HL-60/S4 (cell line): ENCODE results near the gene CMSS1.

Source experiments
- in situ Hi-C: fragments of 300-500 bp; cut with MboI; formaldehyde crosslinking; loops from 2 replicates; pipeline ENCODE4 v1.14.3; 2022; ENCODE audit warnings: low sequenced_read_pairs

CMSS1 gene

DNA sequence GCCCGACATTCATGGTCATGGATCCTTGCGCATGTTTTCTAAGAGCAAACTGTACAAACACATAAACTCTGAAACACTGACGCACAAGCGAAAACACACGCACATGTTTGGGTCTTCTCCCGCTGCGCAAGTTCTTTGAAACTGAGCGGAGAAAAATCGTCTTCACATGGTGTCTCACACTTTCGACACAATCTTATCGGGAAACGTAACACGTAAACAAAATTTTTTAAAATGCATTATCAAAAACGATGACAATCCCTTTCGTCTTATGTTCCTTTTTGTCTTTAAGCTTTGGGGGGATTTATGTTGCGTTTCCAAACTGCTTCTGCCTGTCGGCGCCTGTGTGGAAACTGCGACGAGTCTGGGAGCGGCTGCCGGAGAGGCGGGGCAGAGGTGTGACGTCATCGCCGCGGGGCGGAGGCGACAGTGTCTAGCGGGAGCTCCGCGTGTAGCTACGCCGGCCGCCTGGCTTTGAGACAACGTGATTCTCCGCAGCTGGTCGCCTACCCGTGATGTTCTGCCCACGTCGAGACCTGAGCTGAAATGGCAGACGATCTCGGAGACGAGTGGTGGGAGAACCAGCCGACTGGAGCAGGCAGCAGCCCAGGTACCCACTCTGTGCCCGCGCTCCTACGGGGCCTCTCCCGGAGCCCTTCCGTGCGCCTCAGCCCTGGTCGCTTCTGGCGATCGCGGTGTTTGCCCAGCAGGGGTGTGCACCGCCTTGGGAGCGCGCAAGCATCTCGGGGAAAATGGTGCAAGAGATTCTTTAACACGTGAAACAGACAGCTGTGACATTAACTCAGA, at the start of gene CMSS1:
Gene CMSS1 (plus strand): TSS at position 426 of the 804 bp plus-strand sequence.
- in situ Hi-C loops = no loop called here

- in situ Hi-C loops = no loop called here
Observed at GRCh38 chr3:99768126-99768525, 49.5 kb upstream of the CMSS1 start.

GRCh38 chr3:99768808-99769501, 48.7 kb upstream of the CMSS1 start:
- in situ Hi-C loops = no loop called here

DNA sequence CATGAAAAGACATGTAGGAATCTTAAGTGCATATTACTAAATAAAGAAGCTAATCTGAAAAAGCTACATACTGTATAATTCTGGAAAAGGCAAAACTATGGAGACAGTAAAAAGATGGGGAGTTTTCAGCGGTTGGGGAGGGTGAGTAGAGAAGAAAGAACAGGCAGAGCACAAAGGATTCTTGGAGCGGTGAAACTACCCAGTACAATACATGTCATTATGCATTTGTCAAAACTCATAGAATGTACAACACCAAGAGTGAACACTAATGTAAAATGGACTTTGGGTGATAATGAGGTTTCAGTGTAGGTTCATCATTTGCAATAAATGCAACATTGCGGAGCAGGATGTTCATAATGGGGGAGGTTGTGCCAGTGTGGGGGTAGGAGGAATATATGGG, 45.5 kb upstream of the CMSS1 start:
- in situ Hi-C loops = no loop called here

GRCh38 chr3:99772671-99773070, 45.0 kb upstream of the CMSS1 start:
- in situ Hi-C loops = no loop called here

GRCh38 chr3:99774467-99774866, 43.2 kb upstream of the CMSS1 start:
- in situ Hi-C loops = no loop called here

GRCh38 chr3:99776516-99777209, 41.0 kb upstream of the CMSS1 start:
- in situ Hi-C loops = no loop called here

DNA sequence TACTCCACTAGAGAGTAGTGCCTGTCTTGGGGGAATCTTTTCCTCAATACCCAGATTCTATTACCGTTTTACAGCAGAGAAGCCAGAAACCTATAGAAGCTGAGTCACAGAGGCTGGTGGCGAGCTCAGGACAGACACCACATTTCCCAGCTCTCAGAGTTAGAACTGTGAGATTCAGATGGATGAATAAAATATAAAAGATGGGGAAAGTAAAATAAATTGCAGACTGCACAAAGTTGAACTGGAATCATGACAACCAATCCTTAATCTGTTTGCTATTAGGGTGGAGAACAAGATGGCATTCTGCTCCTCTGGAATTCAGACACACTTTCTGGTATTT, 40.5 kb upstream of the CMSS1 start:
- in situ Hi-C loops = no loop called here

DNA sequence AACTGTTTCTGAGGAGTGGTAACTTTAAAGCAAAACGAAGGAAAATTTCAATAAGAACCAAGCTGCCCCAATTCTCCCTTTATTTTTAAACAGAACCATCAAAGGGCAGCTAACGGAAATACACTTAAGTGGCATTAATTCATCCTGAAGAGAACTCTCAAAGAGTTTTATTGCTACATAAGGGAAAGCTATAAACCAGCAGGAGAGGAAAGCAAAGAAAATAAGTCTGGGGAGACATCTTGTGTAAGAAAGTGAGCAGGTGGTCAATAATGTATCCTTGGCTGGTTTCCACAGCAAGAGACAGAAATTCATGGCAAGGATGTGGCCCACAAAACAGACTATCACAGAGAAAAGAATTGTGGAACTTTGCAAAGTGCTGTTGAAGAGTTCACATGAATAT, 40.0 kb upstream of the CMSS1 start:
- in situ Hi-C loops = no loop called here

DNA sequence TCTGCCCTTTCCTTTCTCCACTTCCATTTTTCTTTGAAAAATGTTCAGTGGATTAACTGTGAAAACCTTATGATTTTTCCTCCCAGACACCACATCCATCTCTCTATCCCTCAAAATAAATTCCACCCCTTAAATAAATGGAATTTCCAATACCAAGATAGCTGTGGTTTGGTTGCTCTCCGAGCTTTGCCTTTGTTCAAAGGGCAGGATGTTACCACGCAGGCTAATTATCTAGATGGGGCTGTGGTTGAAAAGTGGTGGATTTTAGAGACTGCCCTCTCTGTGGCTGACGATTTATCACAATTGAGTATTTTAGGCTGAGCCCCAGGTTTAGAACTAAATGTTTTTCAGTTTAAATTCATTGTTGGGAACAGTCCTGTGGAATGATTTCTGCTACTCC, 36.9 kb upstream of the CMSS1 start:
- in situ Hi-C loops = no loop called here

DNA sequence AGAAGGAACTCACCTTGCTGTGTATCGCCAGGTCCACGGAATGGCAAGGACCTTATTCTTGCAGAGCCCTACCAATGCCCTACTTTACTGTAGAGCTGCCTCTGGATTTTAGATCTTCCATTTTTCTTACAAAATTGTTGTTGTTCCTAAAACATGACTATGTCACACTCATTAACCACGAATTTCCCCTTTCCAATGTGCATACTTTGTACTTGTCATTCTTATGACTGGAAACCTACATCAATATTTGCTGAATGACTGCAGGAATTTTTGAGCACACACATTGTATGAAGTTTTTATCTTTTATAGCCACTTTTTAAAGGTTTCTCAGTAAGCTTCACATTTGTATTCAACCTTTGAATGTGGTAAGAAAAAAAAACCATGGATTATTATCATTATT, 35.9 kb upstream of the CMSS1 start:
- in situ Hi-C loops = no loop called here

DNA sequence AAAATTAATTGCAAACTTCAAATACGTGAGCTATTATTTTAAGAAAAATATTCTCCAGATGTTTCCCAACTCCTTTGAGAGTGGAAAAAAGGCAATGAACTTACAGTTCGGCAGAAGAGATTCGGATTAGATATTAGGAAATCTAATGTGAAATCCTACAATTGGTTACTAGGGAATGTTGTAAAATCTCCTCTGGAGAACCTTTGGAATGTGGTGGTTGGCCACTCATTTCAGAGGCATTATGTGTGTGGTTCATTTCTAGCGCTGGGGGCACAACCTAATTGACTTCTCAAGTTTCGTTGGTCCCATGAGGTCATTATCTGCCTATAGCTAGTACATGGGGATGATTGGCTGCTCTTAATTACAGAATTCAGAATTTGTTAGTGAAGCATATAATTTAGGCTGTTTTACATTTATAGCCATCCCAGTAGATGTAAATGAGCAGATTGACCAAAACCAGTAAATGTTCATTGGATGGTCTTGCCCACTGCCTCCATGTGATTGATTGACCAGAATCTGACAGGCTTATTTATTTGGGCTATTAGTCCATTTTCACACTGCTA, 34.6 kb upstream of the CMSS1 start:
- in situ Hi-C loops = no loop called here

DNA sequence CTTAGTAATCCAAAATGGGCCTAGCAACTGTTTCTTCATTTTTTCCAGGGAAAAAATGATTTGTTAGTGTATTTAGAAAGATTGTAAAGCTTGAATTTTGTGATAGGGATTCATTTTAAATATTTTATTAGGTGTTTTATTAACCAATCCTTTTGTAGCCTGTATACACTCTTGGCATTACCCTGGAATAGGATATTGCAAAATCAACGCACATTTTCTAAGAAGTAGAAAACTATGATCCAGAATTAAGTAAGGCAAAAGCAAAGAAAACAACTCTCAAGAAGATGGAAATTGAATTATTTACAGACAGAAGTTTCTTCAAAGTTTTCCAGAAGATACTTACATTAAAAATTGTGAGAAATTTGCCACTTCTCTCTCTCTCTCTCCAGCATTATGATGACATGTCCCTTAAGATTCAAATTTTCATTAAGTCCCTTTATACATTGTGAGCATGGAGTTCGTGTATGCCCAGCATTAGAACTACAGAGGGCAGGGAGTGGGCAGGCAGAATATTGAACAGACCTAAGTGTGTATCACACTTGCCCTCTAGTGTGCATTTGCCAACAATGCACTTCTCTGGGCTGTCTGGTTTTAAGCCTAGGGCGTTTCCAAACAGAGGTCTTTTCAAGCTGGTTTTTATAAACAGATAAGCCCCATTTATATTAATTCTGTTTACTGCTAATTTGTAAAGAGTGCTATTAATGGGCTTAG, 28.5 kb upstream of the CMSS1 start:
- in situ Hi-C loops = no loop called here

GRCh38 chr3:99794485-99794884, 23.2 kb upstream of the CMSS1 start:
- in situ Hi-C loops = no loop called here

- in situ Hi-C loops = no loop called here
Observed at GRCh38 chr3:99795573-99795972, 22.1 kb upstream of the CMSS1 start.

GRCh38 chr3:99799422-99799821, 18.2 kb upstream of the CMSS1 start:
- in situ Hi-C loops = no loop called here

- in situ Hi-C loops = no loop called here
Observed at GRCh38 chr3:99803297-99803696, 14.4 kb upstream of the CMSS1 start.

DNA sequence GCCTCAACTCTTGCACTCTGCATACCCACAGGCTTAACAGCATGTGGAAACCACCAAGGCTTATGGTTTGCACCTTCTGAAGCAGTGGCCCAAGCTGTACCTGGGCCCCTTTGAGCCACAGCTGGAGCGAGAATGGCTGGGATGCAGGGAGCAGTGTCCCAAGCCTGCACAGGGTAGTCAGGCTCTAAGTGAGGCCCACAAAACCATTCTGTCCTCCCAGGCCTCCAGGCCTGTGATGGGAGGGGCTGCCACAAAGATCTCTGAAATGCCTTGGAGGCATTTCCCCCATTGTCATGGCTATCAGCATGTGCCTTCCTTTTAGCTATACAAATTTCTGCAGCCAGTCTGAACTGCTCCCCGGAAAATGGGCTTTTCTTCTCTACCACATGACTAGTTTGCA, 12.5 kb upstream of the CMSS1 start:
- in situ Hi-C loops = no loop called here

DNA sequence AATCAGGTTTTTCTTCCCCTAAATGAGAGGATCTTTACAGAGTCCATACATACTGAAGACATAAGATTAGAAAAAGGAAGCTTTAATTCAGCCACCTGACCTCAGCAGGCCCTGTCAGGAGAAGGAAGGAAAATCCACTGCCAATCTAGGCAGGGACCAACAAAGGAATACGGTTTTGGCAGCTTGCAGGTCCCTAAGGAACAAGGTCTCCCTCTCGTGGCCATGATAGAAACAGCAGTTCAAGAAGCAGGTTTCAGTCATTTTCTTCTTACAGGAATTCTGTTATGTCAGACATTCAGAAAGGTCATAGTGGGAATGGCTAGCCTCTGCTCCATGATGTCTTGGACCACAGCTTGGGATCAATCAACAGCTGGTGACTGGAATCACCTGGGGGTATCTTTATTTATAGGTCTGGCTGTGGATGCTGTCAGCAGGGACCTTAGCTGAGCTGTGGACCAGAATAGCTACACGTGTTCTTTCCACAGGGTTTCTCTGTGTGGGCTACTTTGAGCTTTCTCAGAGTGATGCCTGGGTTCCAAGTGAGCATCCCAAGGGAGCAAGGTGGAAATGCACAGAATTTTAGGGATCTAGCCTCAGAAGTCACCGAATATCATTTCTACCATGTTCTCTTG, 9.4 kb upstream of the CMSS1 start:
- in situ Hi-C loops = no loop called here

DNA sequence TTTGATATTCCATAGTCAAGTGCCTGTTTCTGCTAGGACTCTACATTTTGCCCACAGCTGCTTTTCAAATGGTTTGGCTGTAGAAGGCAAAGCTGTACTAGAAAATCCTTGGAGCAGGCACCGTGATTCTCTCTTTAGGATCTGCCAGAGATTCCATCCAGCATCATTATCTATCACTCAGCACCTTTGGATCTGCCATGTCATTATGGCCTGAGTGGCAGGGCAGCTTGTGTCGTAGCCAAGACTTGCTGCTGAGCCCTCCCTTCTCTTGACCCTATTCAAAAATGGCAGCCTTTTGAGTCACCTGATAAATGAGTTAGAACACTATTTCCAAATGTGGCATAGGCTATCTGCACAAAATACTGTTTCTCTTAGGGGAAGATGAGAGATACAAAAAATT, 8.1 kb upstream of the CMSS1 start:
- in situ Hi-C loops = no loop called here

DNA sequence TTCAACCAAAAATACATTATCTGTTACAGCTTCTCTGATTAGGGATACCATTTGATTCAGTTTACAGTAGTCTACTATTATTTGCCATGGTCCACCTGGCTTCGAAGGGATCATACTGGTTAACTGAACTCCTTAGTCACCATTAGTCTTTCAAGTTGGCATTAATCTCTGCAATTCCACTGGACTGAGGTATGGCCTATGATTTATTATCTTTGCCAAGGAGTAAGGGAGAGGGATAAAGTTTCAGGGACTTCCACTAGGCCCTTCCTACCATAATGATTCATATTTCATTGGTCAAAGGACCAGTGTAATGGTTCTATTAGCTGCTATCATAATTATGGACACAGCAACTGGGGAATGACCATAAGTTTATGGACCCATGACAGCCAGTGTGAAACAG, 7.3 kb upstream of the CMSS1 start:
- in situ Hi-C loops = no loop called here
